HepG2 (cell line): ENCODE data around the gene TMEM183A. TPM values are rescaled to one million over a fixed set of nuclear protein-coding genes. Genes with fewer than 3 reads are reported as not detected.

ENCODE experiments used
- ARNT ChIP-seq: fragments of 450-650 bp; IDR thresholded peaks from 2 replicates; pipeline ENCODE4 v1.6.1; 2017
- GLI4 ChIP-seq: sonication (generic); formaldehyde crosslinking; IDR thresholded peaks from 2 replicates; pipeline ENCODE4 v1.5.1; 2020; ENCODE audit warnings: missing genetic modification reagents, mild to moderate bottlenecking, moderate library complexity, borderline replicate concordance
- MAF1 ChIP-seq: sonication (generic); formaldehyde crosslinking; IDR thresholded peaks from 2 replicates; pipeline ENCODE4 v1.5.0; 2020; ENCODE audit warnings: missing genetic modification reagents, borderline replicate concordance
- MAFG ChIP-seq: sonication (generic); formaldehyde crosslinking; IDR thresholded peaks from 2 replicates; pipeline ENCODE4 v1.5.1; 2020; ENCODE audit warnings: mild to moderate bottlenecking, missing genetic modification reagents
- MTA3 ChIP-seq: sonication (generic); formaldehyde crosslinking; IDR thresholded peaks from 2 replicates; pipeline ENCODE4 v1.4.0; 2020; ENCODE audit warnings: missing genetic modification reagents
- MYC ChIP-seq: sonication (generic); formaldehyde crosslinking; IDR thresholded peaks from 2 replicates; pipeline ENCODE4 v1.9.0; 2021; ENCODE audit warnings: missing genetic modification reagents, borderline replicate concordance
- TAF1 ChIP-seq: sonication (generic); formaldehyde crosslinking; IDR thresholded peaks from 2 replicates; pipeline ENCODE4 v1.4.0; 2020; ENCODE audit warnings: missing genetic modification reagents
- ZNF44 ChIP-seq: sonication (generic); formaldehyde crosslinking; IDR thresholded peaks from 2 replicates; pipeline ENCODE4 v1.5.1; 2020; ENCODE audit warnings: mild to moderate bottlenecking, missing genetic modification reagents
- polyA plus RNA-seq, 8 experiments: library from polyadenylated mRNA; depleted of rRNA in 3 of 8; stranded (reverse) in 7 of 8; unstranded in 1 of 8; fragments of >200 nt; fragmentation: Illumina TruSeq in 4 of 8; extraction: Trizol in 4 of 8; gene quantifications; 2 replicates each; pipeline versions ENCODE4 v1.2.1 to v1.2.3, GENCODE V29; 2011 to 2016; ENCODE audit warnings: low read depth in 4 of 8, missing spikeins in 1 of 8, mixed read lengths in 1 of 8; ENCODE audit not compliant: insufficient read depth in 1 of 8
- total RNA-seq, 5 experiments: library from RNA; depleted of rRNA; stranded (reverse); fragments of >200 nt; fragmentation: Illumina TruSeq; extraction: Trizol; gene quantifications; 2 replicates each; pipeline ENCODE4 v1.2.3, GENCODE V29; 2016; ENCODE audit warnings: low read depth in 1 of 5
- TF ChIP-seq, protein P1 (sequence below): sonication (generic); formaldehyde crosslinking; IDR thresholded peaks from 2 replicates; pipeline ENCODE4 v1.4.0; 2020; ENCODE audit warnings: missing genetic modification reagents, borderline replicate concordance
- TF ChIP-seq, protein P2 (sequence below): sonication (generic); formaldehyde crosslinking; IDR thresholded peaks from 2 replicates; pipeline ENCODE4 v1.4.0; 2020; ENCODE audit warnings: mild to moderate bottlenecking, missing genetic modification reagents
- TF ChIP-seq, protein P3 (sequence below): sonication (generic); formaldehyde crosslinking; IDR thresholded peaks from 2 replicates; pipeline ENCODE4 v1.8.1; 2023; ENCODE audit warnings: missing genetic modification reagents, mild to moderate bottlenecking, borderline replicate concordance
- TF ChIP-seq, protein P4 (sequence below): sonication (generic); formaldehyde crosslinking; IDR thresholded peaks from 2 replicates; pipeline ENCODE4 v1.4.0; 2020; ENCODE audit warnings: missing genetic modification reagents

The TMEM183A gene
- total and polyA plus RNA-seq, 2 of the 13 experiments (the other 11 are each of a cell fraction or from before 2014, with no cell fraction given): 59.7 to 82.0 TPM

DNA sequence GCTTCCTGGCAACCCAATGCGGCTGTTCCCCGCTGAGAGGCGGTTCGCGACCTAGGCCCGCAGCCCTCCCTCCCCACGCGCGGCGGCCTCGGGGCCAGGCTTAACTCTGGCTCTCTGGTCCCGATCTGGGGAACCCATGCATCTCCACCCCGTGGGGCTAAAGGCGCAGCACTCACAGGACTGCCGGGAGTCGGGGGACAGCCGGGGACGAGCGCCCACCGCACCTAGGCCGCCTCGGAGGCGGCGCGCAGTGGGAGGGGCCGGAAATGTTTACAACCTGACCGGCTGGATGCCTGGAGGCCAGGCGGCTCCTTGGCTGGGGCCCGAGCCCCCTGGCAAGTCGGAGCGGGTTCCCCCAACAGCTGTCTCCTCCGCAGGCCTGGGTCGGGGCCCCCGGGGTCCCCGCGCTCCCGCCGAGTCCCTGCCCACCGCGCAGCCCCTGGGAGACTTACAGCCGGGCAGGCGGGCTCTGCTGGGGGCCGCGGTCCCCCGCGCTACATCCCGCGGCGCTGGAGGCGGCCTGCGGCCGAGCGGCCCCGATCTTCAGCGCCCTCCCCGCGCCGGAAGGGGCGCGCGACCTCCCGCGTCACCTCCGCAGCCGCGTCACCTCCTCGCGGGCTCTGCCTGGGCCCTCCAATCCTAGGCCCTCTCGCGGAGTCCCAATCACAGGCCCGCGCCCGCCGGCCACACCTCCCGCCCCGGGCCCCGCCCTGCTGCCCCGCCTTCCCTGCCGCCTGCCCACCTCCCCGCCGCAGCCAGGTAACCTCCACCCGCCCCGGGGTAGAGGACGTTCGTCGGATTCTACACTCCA lies 49.2 kb upstream of the TMEM183A start, which contains the start of gene ADIPOR1 (continued):
- no peak; the same call in 1 of the 2 replicates for TF ChIP-seq MYC (CRISPR knock-in tag)
- TF ChIP-seq ZNF44 (CRISPR knock-in tag): no peak
- TF ChIP-seq, protein P1, sequence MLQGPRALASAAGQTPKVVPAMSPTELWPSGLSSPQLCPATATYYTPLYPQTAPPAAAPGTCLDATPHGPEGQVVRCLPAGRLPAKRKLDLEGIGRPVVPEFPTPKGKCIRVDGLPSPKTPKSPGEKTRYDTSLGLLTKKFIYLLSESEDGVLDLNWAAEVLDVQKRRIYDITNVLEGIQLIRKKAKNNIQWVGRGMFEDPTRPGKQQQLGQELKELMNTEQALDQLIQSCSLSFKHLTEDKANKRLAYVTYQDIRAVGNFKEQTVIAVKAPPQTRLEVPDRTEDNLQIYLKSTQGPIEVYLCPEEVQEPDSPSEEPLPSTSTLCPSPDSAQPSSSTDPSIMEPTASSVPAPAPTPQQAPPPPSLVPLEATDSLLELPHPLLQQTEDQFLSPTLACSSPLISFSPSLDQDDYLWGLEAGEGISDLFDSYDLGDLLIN: no peak
- TF ChIP-seq, protein P2, sequence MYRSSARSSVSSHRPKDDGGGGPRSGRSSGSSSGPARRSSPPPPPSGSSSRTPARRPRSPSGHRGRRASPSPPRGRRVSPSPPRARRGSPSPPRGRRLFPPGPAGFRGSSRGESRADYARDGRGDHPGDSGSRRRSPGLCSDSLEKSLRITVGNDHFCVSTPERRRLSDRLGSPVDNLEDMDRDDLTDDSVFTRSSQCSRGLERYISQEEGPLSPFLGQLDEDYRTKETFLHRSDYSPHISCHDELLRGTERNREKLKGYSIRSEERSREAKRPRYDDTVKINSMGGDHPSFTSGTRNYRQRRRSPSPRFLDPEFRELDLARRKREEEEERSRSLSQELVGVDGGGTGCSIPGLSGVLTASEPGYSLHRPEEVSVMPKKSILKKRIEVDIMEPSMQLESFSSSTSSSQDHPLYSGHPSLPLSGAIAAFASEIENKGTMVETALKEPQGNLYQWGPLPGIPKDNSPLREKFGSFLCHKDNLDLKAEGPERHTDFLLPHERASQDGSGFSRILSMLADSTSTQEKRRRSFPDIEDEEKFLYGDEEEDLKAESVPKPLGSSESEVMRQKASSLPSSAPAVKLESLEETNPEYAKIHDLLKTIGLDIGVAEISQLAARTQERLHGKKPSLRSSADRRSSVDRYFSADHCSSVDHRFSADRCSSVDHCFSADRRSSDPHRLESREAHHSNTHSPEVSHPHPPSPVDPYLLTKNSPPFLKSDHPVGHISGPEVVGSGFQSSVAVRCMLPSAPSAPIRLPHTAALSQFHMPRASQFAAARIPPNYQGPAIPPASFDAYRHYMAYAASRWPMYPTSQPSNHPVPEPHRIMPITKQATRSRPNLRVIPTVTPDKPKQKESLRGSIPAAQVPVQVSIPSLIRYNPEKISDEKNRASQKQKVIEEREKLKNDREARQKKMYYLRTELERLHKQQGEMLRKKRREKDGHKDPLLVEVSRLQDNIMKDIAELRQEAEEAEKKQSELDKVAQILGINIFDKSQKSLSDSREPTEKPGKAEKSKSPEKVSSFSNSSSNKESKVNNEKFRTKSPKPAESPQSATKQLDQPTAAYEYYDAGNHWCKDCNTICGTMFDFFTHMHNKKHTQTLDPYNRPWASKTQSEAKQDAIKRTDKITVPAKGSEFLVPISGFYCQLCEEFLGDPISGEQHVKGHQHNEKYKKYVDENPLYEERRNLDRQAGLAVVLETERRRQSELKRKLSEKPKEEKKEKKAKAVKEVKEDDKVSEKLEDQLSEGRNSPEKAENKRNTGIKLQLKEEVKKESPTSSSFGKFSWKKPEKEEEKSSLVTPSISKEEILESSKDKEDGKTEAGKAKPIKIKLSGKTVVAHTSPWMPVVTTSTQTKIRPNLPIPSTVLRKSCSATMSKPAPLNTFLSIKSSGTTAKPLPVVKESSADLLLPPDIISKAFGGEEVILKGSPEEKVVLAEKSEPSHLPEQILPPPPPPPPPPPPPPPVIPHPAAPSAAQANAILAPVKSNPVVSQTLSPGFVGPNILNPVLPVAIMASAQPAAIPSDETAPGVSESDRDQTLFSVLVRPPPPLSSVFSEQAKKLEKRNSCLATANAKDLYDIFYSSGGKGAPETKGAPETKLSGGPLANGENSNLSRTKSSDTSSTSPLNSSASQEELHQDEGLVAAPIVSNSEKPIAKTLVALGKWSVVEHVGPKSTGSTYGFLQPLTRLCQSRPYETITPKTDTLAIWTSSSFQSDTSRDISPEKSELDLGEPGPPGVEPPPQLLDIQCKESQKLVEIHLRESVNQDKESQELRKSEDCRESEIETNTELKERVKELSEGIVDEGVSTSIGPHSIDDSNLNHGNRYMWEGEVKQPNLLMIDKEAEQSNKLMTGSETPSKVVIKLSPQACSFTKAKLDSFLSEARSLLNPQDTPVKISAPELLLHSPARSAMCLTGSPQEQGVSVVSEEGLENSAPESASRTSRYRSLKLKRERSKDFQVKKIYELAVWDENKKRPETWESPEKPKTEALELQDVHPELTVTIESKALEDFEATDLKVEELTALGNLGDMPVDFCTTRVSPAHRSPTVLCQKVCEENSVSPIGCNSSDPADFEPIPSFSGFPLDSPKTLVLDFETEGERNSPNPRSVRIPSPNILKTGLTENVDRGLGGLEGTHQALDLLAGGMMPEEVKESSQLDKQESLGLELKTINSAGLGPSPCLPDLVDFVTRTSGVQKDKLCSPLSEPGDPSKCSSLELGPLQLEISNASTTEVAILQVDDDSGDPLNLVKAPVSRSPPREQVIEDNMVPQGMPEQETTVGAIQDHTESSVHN (CRISPR knock-in tag): no peak
- no peak for TF ChIP-seq MAFG
- TF ChIP-seq MAF1 (CRISPR knock-in tag): no peak
- TF ChIP-seq, protein P3, sequence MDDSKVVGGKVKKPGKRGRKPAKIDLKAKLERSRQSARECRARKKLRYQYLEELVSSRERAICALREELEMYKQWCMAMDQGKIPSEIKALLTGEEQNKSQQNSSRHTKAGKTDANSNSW (CRISPR knock-in tag): no peak
- TF ChIP-seq GLI4 (CRISPR knock-in tag): no peak
- TF ChIP-seq, protein P4, sequence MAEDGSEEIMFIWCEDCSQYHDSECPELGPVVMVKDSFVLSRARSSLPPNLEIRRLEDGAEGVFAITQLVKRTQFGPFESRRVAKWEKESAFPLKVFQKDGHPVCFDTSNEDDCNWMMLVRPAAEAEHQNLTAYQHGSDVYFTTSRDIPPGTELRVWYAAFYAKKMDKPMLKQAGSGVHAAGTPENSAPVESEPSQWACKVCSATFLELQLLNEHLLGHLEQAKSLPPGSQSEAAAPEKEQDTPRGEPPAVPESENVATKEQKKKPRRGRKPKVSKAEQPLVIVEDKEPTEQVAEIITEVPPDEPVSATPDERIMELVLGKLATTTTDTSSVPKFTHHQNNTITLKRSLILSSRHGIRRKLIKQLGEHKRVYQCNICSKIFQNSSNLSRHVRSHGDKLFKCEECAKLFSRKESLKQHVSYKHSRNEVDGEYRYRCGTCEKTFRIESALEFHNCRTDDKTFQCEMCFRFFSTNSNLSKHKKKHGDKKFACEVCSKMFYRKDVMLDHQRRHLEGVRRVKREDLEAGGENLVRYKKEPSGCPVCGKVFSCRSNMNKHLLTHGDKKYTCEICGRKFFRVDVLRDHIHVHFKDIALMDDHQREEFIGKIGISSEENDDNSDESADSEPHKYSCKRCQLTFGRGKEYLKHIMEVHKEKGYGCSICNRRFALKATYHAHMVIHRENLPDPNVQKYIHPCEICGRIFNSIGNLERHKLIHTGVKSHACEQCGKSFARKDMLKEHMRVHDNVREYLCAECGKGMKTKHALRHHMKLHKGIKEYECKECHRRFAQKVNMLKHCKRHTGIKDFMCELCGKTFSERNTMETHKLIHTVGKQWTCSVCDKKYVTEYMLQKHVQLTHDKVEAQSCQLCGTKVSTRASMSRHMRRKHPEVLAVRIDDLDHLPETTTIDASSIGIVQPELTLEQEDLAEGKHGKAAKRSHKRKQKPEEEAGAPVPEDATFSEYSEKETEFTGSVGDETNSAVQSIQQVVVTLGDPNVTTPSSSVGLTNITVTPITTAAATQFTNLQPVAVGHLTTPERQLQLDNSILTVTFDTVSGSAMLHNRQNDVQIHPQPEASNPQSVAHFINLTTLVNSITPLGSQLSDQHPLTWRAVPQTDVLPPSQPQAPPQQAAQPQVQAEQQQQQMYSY (CRISPR knock-in tag): no peak
- no peak for TF ChIP-seq ARNT
- peak; percentile 45; the same call in 1 of the 2 replicates for TF ChIP-seq TAF1 (CRISPR knock-in tag)
- no peak for TF ChIP-seq MTA3
